H9 (cell line): ENCODE measurements around the gene ADRA2A. TPM values are rescaled to one million over a fixed set of nuclear protein-coding genes. Genes with fewer than 3 reads are reported as not detected.

Experiments
- DNase-seq: peaks from one replicate; pipeline ENCODE4 v3.0.0-alpha.2; 2017
- H2AFZ ChIP-seq: one replicate; pipeline ENCODE4 v1.6.1; 2013; ENCODE audit warnings: mild to moderate bottlenecking, low read length, control low read depth, moderate library complexity
- H2AK5ac ChIP-seq: 2 replicates; pipeline ENCODE4 v1.6.1; 2013; ENCODE audit warnings: low read length, control low read depth, mixed read lengths; ENCODE audit not compliant: insufficient read length
- H2BK120ac ChIP-seq: one replicate; pipeline ENCODE4 v1.6.1; 2013; ENCODE audit warnings: low read depth, mild to moderate bottlenecking, low read length, control low read depth, inconsistent platforms; ENCODE audit not compliant: poor library complexity, severe bottlenecking
- H2BK12ac ChIP-seq: 2 replicates; pipeline ENCODE4 v1.6.1; 2013; ENCODE audit warnings: low read length, control low read depth, mixed read lengths, low read depth; ENCODE audit not compliant: insufficient read length
- H2BK15ac ChIP-seq: 2 replicates; pipeline ENCODE4 v1.6.1; 2013; ENCODE audit warnings: low read depth, low read length, control low read depth
- H2BK20ac ChIP-seq: one replicate; pipeline ENCODE4 v1.6.1; 2013; ENCODE audit warnings: low read depth, mild to moderate bottlenecking, low read length, control low read depth, inconsistent platforms; ENCODE audit not compliant: poor library complexity, severe bottlenecking
- H2BK5ac ChIP-seq: 2 replicates; pipeline ENCODE4 v1.6.1; 2013; ENCODE audit warnings: low read length, control low read depth, mixed read lengths; ENCODE audit not compliant: insufficient read length
- H3K14ac ChIP-seq: 2 replicates; pipeline ENCODE4 v1.6.1; 2013; ENCODE audit warnings: low read length, control low read depth; ENCODE audit not compliant: insufficient read depth
- H3K18ac ChIP-seq: 2 replicates; pipeline ENCODE4 v1.6.1; 2013; ENCODE audit warnings: low read depth, mild to moderate bottlenecking, mixed read lengths, low read length, control low read depth; ENCODE audit not compliant: insufficient read length
- H3K23ac ChIP-seq: 2 replicates; pipeline ENCODE4 v1.6.1; 2013; ENCODE audit warnings: low read length, control low read depth, mixed read lengths, low read depth; ENCODE audit not compliant: insufficient read length
- H3K23me2 ChIP-seq: 2 replicates; pipeline ENCODE4 v1.6.1; 2013; ENCODE audit warnings: low read depth, mild to moderate bottlenecking, mixed read lengths, low read length, control low read depth; ENCODE audit not compliant: insufficient read length, poor library complexity, severe bottlenecking
- H3K27ac ChIP-seq: 2 replicates; pipeline ENCODE4 v1.5.1; 2013; ENCODE audit warnings: low read length, control low read depth, mixed read lengths, low read depth; ENCODE audit not compliant: insufficient read length
- H3K27me3 ChIP-seq: 2 replicates; pipeline ENCODE4 v1.6.1; 2013; ENCODE audit warnings: low read length, control low read depth, inconsistent platforms; ENCODE audit not compliant: insufficient read depth
- H3K4ac ChIP-seq: 2 replicates; pipeline ENCODE4 v1.6.1; 2013; ENCODE audit warnings: low read depth, mild to moderate bottlenecking, control low read depth, inconsistent platforms, low read length, moderate library complexity
- H3K4me1 ChIP-seq: 2 replicates; pipeline ENCODE4 v1.6.1; 2013; ENCODE audit warnings: low read length, control low read depth, inconsistent platforms; ENCODE audit not compliant: insufficient read depth
- H3K4me2 ChIP-seq: 2 replicates; pipeline ENCODE4 v1.6.1; 2013; ENCODE audit warnings: low read length, control low read depth, mixed read lengths; ENCODE audit not compliant: insufficient read length, insufficient read depth
- H3K56ac ChIP-seq: 2 replicates; pipeline ENCODE4 v1.6.1; 2013; ENCODE audit warnings: low read depth, mild to moderate bottlenecking, mixed read lengths, low read length, control low read depth; ENCODE audit not compliant: insufficient read length
- H3K79me1 ChIP-seq: 2 replicates; pipeline ENCODE4 v1.6.1; 2013; ENCODE audit warnings: low read depth, mild to moderate bottlenecking, moderate library complexity, low read length, control low read depth, inconsistent platforms; ENCODE audit not compliant: insufficient read depth, poor library complexity, severe bottlenecking
- H3K79me2 ChIP-seq: 2 replicates; pipeline ENCODE4 v1.6.1; 2013; ENCODE audit warnings: low read length, control low read depth, inconsistent platforms; ENCODE audit not compliant: insufficient read depth
- H3K9ac ChIP-seq: 2 replicates; pipeline ENCODE4 v1.6.1; 2013; ENCODE audit warnings: low read length, control low read depth, mixed read lengths; ENCODE audit not compliant: insufficient read length; ENCODE audit errors: extremely low read depth
- H3K9me3 ChIP-seq: one replicate; pipeline ENCODE4 v1.6.1; 2013; ENCODE audit warnings: low read depth, low read length, inconsistent platforms; ENCODE audit not compliant: control insufficient read depth
- H3T11ph ChIP-seq: one replicate; pipeline ENCODE4 v1.6.1; 2013; ENCODE audit warnings: mild to moderate bottlenecking, low read length, control low read depth, inconsistent platforms
- H4K20me1 ChIP-seq: one replicate; pipeline ENCODE4 v1.6.1; 2013; ENCODE audit not compliant: control insufficient read depth, insufficient read length, insufficient read depth
- H4K5ac ChIP-seq: 2 replicates; pipeline ENCODE4 v1.6.1; 2013; ENCODE audit warnings: low read depth, mild to moderate bottlenecking, mixed read lengths, low read length, control low read depth; ENCODE audit not compliant: insufficient read length
- H4K8ac ChIP-seq: replicated peaks from 2 replicates; pipeline ENCODE4 v1.6.1; 2013; ENCODE audit warnings: low read length, control low read depth, mixed read lengths, low read depth; ENCODE audit not compliant: insufficient read length
- H4K91ac ChIP-seq: 2 replicates; pipeline ENCODE4 v1.6.1; 2013; ENCODE audit warnings: low read depth, mild to moderate bottlenecking, moderate library complexity, mixed read lengths, low read length, control low read depth; ENCODE audit not compliant: insufficient read length
- H3K27ac Mint-ChIP-seq, 3 experiments: 2 replicates in 2 of 3; 3 replicates in 1 of 3; pipeline ENCODE4 v1.8.0; 2020 to 2021; ENCODE audit warnings: mixed read lengths in 3 of 3, mild to moderate bottlenecking in 1 of 3, moderate library complexity in 1 of 3
- H3K27me3 Mint-ChIP-seq: 2 replicates; pipeline ENCODE4 v1.8.0; 2021; ENCODE audit warnings: low read depth, mild to moderate bottlenecking, moderate library complexity, mixed read lengths
- H3K36me3 Mint-ChIP-seq, 3 experiments: 2 replicates in 2 of 3; 3 replicates in 1 of 3; pipeline ENCODE4 v1.8.0; 2020 to 2021; ENCODE audit warnings: low read depth in 3 of 3, mixed read lengths in 3 of 3; ENCODE audit not compliant: insufficient read depth in 1 of 3
- H3K4me1 Mint-ChIP-seq, 2 experiments: 2 replicates each; pipeline ENCODE4 v1.8.0; 2020; ENCODE audit warnings: mixed read lengths in 2 of 2
- H3K4me3 Mint-ChIP-seq, 2 experiments: 2 replicates in 1 of 2; 3 replicates in 1 of 2; pipeline ENCODE4 v1.8.0; 2020 to 2021; ENCODE audit warnings: mild to moderate bottlenecking in 2 of 2, mixed read lengths in 2 of 2, moderate library complexity in 1 of 2
- H3K9me3 Mint-ChIP-seq, 2 experiments: 2 replicates in 1 of 2; 3 replicates in 1 of 2; pipeline ENCODE4 v1.8.0; 2020; ENCODE audit warnings: mild to moderate bottlenecking in 2 of 2, mixed read lengths in 2 of 2, moderate library complexity in 1 of 2
- WGBS: extraction: QIAGEN DNeasy Blood & Tissue Kit; methylation state at CpG from one replicate; pipeline ENCODE4 v1.1.7; 2013; ENCODE audit warnings: missing lambda C conversion rate, low lambda C conversion rate, mixed read lengths; ENCODE audit not compliant: insufficient read length; ENCODE audit errors: extremely low coverage; 5-methylcytosine and 5-hydroxymethylcytosine counted together
- total RNA-seq: library from RNA; stranded (reverse); gene quantifications from 2 replicates; pipeline ENCODE4 v1.2.1, GENCODE V29; 2021
- TF ChIP-seq, protein P1 (sequence below): fragments of 200-600 bp; sonication (generic); conservative IDR thresholded peaks from 3 replicates; pipeline ENCODE4 v1.8.0; 2021; ENCODE audit warnings: antibody characterized with exemption, mild to moderate bottlenecking

ADRA2A gene
- total RNA-seq, 1 experiment from 2014 or later = 1.4 TPM

DNA sequence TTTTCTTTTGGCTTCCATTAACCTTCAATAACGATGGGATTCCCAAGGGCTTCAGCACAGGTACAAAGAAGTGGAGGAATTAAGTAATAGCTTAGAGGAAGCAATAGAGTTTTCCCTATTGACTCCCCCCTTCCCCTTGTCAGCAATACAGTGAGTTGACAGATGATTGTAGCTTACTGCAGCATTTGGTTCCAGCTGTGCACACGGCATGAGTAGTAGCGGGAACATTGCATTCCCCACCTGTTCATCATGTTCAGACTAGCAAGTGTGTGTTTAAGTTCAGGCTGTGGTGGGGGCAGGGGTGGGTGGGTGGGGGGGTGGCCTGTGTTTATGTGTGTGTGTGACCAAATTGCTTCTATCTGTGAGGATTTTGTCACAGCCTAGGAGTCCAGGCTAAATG is 4.6 kb upstream of the ADRA2A start:
- Histone ChIP-seq H3K23ac (no peak overlapping the region), H3K79me2 (no peaks in the 10 kb centered on the region), H2BK5ac (no peak overlapping the region), H4K8ac (no peak overlapping the region), H3K23me2 (peaks cover 4% of the 10 kb centered on the region), H3K4ac (no peak overlapping the region), H3K18ac (no peak overlapping the region), H3T11ph (no peak overlapping the region), H3K4me2 (no peak overlapping the region), H2BK20ac (no peak overlapping the region), H4K20me1 (no peaks in the 10 kb centered on the region), H2BK15ac (no peak overlapping the region), H3K4me1 (no peaks in the 10 kb centered on the region), H4K5ac (no peak overlapping the region), H3K14ac (no peak overlapping the region), H3K56ac (no peak overlapping the region), H3K27ac (no peak overlapping the region), H2BK12ac (no peak overlapping the region), H3K79me1 (no peaks in the 10 kb centered on the region), H2AFZ (no peak overlapping the region), H2BK120ac (no peak overlapping the region), H4K91ac (no peak overlapping the region), H2AK5ac (no peak overlapping the region), H3K9ac (no peak overlapping the region), H3K9me3 (no peaks in the 10 kb centered on the region), H3K27me3 (peaks cover under 1% of the 10 kb centered on the region; the same call in 1 of the 2 replicates)
- Mint-ChIP-seq H3K9me3 (peaks cover 0 to 4% of the 10 kb centered on the region in 2 experiments; a peak in 2 of 5 replicates), H3K36me3 (peaks cover 0 to 4% (median 0%) of the 10 kb centered on the region in 3 experiments; a peak in 1 of 7 replicates), H3K27ac (no peak overlapping the region; a peak in 1 of 7 replicates), H3K4me3 (no peak overlapping the region), H3K4me1 (0 out of 4 replicates have a peak, but pooled peaks cover 0 to 2% of the 10 kb centered on the region in 2 experiments), H3K27me3 (peaks cover 40% of the 10 kb centered on the region)
- no CpG with 5 or more reads among the region's 3 CpGs for WGBS
- DNase-seq = no peak
- TF ChIP-seq, protein P1, sequence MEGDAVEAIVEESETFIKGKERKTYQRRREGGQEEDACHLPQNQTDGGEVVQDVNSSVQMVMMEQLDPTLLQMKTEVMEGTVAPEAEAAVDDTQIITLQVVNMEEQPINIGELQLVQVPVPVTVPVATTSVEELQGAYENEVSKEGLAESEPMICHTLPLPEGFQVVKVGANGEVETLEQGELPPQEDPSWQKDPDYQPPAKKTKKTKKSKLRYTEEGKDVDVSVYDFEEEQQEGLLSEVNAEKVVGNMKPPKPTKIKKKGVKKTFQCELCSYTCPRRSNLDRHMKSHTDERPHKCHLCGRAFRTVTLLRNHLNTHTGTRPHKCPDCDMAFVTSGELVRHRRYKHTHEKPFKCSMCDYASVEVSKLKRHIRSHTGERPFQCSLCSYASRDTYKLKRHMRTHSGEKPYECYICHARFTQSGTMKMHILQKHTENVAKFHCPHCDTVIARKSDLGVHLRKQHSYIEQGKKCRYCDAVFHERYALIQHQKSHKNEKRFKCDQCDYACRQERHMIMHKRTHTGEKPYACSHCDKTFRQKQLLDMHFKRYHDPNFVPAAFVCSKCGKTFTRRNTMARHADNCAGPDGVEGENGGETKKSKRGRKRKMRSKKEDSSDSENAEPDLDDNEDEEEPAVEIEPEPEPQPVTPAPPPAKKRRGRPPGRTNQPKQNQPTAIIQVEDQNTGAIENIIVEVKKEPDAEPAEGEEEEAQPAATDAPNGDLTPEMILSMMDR = no peak
